Activated T-cell treated with anti-CD3 and anti-CD28 coated beads, Interleukin-2, amount 50 U/mL, for 4 hours (primary cell): ENCODE measurements around the gene MAG. TPM values are rescaled to one million over a fixed set of nuclear protein-coding genes. Genes with fewer than 3 reads are reported as not detected.
"Not testable (repeated sequence)": the region's sequence is repeated elsewhere in the genome, so short reads cannot be mapped to it uniquely, and the experiment has no call there.

ENCODE experiments used
- ATAC-seq, 2 donors: fragments of 200-7000 bp; cut with Tn5 transposase; one replicate each; pipeline ENCODE4 v1.10.0; 2021
- DNase-seq: peaks from one replicate; pipeline ENCODE4 v3.0.0-alpha.2; 2020
- H3K27me3 Mint-ChIP-seq: one replicate; pipeline ENCODE4 v1.8.0; 2021; ENCODE audit warnings: low read depth, mixed read lengths
- H3K36me3 Mint-ChIP-seq: one replicate; pipeline ENCODE4 v1.8.0; 2022; ENCODE audit warnings: mixed read lengths; ENCODE audit not compliant: insufficient read depth
- H3K4me1 Mint-ChIP-seq: one replicate; pipeline ENCODE4 v1.8.0; 2021; ENCODE audit warnings: low read depth, mixed read lengths
- H3K4me3 Mint-ChIP-seq: one replicate; pipeline ENCODE4 v1.8.0; 2021; ENCODE audit warnings: mild to moderate bottlenecking, moderate library complexity, mixed read lengths
- H3K9me3 Mint-ChIP-seq: one replicate; pipeline ENCODE4 v1.8.0; 2021; ENCODE audit warnings: mixed read lengths
- total RNA-seq, 3 donors: library from RNA; stranded (reverse); gene quantifications; one replicate each; pipeline ENCODE4 v1.2.1, GENCODE V29; 2021

MAG gene
- total RNA-seq, 3 donors from 2014 or later, result 0.29 TPM; not detected in 2

- Mint-ChIP-seq H3K9me3 (no peaks in the 10 kb centered on the region), H3K4me3 (no peak overlapping the region), H3K4me1 (peaks cover 4% of the 10 kb centered on the region), H3K36me3 (no peaks in the 10 kb centered on the region), H3K27me3 (peaks cover 16% of the 10 kb centered on the region)
- ATAC-seq (no peak), DNase-seq (no peak)
Measured at GRCh38 chr19:35284153-35285094, 7.5 kb upstream of the MAG start.

DNA sequence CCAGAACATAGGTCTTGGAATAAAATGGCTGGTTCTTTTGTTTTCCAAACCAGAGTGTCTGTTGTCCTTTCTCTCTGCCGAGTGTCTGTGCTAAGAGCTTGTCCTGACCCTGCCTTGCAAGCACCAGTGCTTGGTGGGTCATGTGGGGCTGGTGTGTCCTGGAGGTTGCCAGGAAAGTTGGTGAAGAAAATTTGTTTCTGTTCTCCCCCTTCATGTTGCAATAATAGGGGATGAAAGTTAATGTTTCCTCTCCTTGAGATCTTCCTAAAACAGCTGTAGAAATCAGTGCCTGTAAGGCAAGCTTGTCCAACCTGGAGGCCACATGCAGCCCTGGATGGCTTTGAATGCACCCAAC is 6.9 kb upstream of the MAG start:
- no peak for ATAC-seq
- Mint-ChIP-seq H3K9me3 (no peaks in the 10 kb centered on the region), H3K4me3 (no peak overlapping the region), H3K4me1 (peaks cover 4% of the 10 kb centered on the region), H3K27me3 (peaks cover 16% of the 10 kb centered on the region), H3K36me3 (no peaks in the 10 kb centered on the region)
- DNase-seq, result no peak

- H3K36me3 Mint-ChIP-seq, H3K4me1 Mint-ChIP-seq, H3K9me3 Mint-ChIP-seq, H3K4me3 Mint-ChIP-seq, DNase-seq, ATAC-seq: not testable (repeated sequence)
- peaks cover 16% of the 10 kb centered on the region for H3K27me3 Mint-ChIP-seq
Measured at GRCh38 chr19:35285465-35285864, 6.5 kb upstream of the MAG start.

DNA sequence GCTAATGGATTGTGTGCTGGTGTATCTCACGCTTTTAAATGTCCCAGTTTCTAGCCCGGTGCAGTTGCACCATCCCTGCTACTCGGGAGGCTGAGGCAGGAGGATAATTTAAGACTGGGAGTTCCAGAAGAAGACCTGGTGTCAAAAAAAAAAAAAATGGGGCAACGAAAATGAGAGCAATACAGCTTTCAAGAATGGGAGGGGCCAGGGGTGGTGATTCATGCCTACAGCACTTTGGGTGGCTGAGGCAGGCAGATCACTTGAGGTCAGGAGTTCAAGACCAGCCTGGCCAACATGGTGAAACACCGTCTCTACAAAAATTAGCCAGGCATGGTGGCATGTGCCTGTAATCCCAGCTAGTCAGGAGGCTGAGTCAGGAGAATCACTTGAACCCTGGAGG is 5.9 kb upstream of the MAG start:
- H3K36me3 Mint-ChIP-seq, ATAC-seq, H3K4me3 Mint-ChIP-seq, H3K4me1 Mint-ChIP-seq, H3K9me3 Mint-ChIP-seq, DNase-seq: not testable (repeated sequence)
- H3K27me3 Mint-ChIP-seq, result peaks cover 16% of the 10 kb centered on the region

DNA sequence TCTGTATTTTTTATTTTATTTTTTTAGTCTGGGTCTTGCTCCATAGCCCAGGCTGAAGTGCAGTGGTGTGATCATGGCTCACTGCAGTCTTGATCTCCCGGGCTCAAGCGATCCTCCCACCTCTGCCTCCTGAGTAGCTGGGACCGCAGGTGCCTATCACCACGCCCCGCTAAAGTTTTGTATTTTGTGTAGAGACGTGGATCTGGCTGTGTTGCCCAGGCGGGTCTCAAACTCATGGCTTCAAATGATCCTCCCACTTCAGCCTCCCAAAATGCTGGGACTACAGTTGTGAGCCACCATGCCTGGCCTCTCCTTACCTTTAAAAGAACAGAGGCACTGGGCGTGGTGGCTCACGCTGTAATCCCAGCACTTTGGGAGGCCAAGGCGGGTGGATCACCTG is 4.2 kb upstream of the MAG start:
- Mint-ChIP-seq H3K9me3 (no peaks in the 10 kb centered on the region), H3K4me3 (no peak overlapping the region), H3K4me1 (no peaks in the 10 kb centered on the region), H3K36me3 (no peaks in the 10 kb centered on the region), H3K27me3 (peaks cover 14% of the 10 kb centered on the region)
- ATAC-seq, result no peak
- DNase-seq, result no peak

GRCh38 chr19:35288331-35288730 is 3.6 kb upstream of the MAG start:
- ATAC-seq, result no peak
- Mint-ChIP-seq H3K27me3 (peaks cover 9% of the 10 kb centered on the region), H3K9me3 (no peaks in the 10 kb centered on the region), H3K4me1 (no peaks in the 10 kb centered on the region), H3K4me3 (no peak overlapping the region), H3K36me3 (no peaks in the 10 kb centered on the region)
- DNase-seq, result no peak

GRCh38 chr19:35288906-35289305 is 3.1 kb upstream of the MAG start:
- DNase-seq (no peak), ATAC-seq (no peak)
- Mint-ChIP-seq H3K27me3 (peaks cover 6% of the 10 kb centered on the region), H3K9me3 (no peaks in the 10 kb centered on the region), H3K36me3 (no peaks in the 10 kb centered on the region), H3K4me1 (no peaks in the 10 kb centered on the region), H3K4me3 (no peak overlapping the region)

DNA sequence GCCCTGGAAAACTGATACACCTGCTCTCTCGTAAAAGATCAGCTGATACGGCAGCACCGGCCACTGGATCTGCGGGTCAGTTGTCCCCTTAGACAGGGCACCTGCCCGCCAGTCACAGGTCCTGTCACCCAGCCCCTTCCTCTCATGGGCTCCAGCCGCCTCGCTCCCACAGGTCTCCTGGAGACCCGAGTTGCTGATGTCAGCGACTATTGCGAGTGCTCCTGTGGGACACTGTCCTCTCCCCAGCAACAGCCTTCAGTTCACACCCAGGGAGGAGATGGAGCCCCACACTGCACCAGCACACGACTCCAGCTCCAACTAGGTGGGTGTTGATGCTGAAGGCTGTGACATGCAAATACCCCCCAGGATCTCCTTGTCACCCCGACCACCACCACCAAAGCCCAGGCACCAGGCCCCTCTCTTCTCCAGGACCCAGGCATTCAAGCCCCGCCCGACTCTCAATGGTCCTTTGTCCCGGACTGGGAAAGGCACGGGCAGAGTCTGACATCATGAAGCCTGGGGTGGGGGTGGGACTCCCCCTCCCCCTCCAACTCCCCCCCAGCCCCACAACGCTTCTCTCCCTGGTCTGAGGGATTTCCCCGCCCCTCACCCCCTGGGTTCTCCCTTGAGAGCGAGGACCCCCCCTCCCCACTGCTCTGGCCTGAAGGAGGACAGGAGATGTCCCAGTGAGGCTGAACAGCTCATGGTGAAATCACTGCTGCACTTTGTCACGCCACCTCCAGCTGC is 1.4 kb upstream of the MAG start:
- no peaks in the 10 kb centered on the region for H3K9me3 Mint-ChIP-seq

DNA sequence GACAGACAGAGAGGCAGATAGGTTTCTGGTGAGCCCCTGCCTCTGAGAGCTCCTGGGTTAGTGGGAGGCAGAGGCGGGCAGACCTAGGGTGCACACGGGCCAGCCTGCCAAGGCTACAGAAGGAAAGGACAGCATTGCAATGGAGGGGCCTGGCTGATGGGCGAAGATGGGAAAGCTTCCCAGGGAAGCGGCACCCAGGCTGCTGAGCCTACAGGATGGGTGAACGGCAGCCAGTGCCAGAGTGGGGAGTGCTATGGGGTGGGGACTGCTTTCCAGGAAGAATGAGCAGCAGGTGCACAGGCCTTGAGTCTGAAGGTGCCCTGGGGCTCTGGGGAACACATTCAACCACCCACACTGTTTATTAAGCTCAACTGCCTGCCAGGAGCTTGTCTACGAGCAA is 702 bp upstream of the MAG start:
- no peak for ATAC-seq
- DNase-seq, result no peak
- no peaks in the 10 kb centered on the region for H3K9me3 Mint-ChIP-seq

More for the DNA sequence above, 1.4 kb upstream of the MAG start:
- Mint-ChIP-seq H3K4me3 (no peak overlapping the region), H3K27me3 (no peaks in the 10 kb centered on the region), H3K36me3 (no peaks in the 10 kb centered on the region), H3K4me1 (peaks cover under 1% of the 10 kb centered on the region)
- ATAC-seq, result no peak
- no peak for DNase-seq

GRCh38 chr19:35292421-35293362 is 731 bp downstream of the MAG start:
- no peak for ATAC-seq
- Mint-ChIP-seq H3K27me3 (no peaks in the 10 kb centered on the region), H3K4me1 (peaks cover 8% of the 10 kb centered on the region), H3K9me3 (no peaks in the 10 kb centered on the region), H3K4me3 (no peak overlapping the region), H3K36me3 (no peaks in the 10 kb centered on the region)
- DNase-seq, result no peak

More for the DNA sequence above, 702 bp upstream of the MAG start:
- no peaks in the 10 kb centered on the region for H3K27me3 Mint-ChIP-seq
- H3K4me3 Mint-ChIP-seq, result no peak overlapping the region
- peaks cover 8% of the 10 kb centered on the region for H3K4me1 Mint-ChIP-seq
- no peaks in the 10 kb centered on the region for H3K36me3 Mint-ChIP-seq

- H3K27me3 Mint-ChIP-seq, result no peaks in the 10 kb centered on the region
- no peak for ATAC-seq
- no peaks in the 10 kb centered on the region for H3K9me3 Mint-ChIP-seq
Measured at GRCh38 chr19:35293363-35293739, 1.4 kb downstream of the MAG start.

GRCh38 chr19:35293808-35294207 is 1.8 kb downstream of the MAG start:
- no peak for DNase-seq
- Mint-ChIP-seq H3K36me3 (no peaks in the 10 kb centered on the region), H3K4me1 (peaks cover 8% of the 10 kb centered on the region), H3K4me3 (no peak overlapping the region), H3K9me3 (no peaks in the 10 kb centered on the region), H3K27me3 (no peaks in the 10 kb centered on the region)
- no peak for ATAC-seq

More at GRCh38 chr19:35293363-35293739, 1.4 kb downstream of the MAG start:
- Mint-ChIP-seq H3K4me3 (no peak overlapping the region), H3K4me1 (peaks cover 8% of the 10 kb centered on the region), H3K36me3 (no peaks in the 10 kb centered on the region)
- DNase-seq, result no peak

DNA sequence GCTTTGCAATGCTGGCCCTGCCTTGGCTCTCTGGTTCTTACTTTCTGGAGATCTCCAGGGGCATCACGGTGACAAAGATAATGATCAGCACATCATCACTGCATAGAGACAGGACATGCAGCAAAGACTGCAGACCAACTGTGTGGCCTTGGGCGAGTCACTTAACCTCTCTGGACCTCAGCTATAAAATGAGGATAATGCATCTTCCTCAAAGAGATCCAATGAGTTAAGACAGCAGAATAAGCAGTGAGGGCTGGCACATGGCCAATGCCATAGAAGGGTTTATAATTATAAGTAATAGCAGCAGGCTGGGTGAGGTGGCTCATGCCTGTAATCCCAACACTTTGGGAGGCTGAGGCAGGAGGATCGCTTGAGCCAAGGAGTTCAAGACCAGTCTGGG is 2.4 kb downstream of the MAG start:
- Mint-ChIP-seq H3K36me3 (no peaks in the 10 kb centered on the region), H3K4me1 (peaks cover 8% of the 10 kb centered on the region), H3K4me3 (no peak overlapping the region), H3K9me3 (no peaks in the 10 kb centered on the region), H3K27me3 (no peaks in the 10 kb centered on the region)
- DNase-seq (no peak), ATAC-seq (no peak)
